Erythroblast (primary cell): ENCODE data around the gene SOX18.

Experiments used
- DNase-seq, 2 experiments: peaks; one replicate each; lab custom pipeline; 2025; lab: John Stamatoyannopoulos, UW
- GATA1 ChIP-seq: IDR thresholded peaks from 2 replicates; pipeline ENCODE4 v1.6.1; 2011; ENCODE audit warnings: low read depth, mild to moderate bottlenecking, control low read depth, low read length, moderate library complexity
- POLR2A ChIP-seq: IDR thresholded peaks from 2 replicates; pipeline ENCODE4 v1.6.1; 2011; ENCODE audit warnings: mild to moderate bottlenecking, low read length

The SOX18 gene

DNA sequence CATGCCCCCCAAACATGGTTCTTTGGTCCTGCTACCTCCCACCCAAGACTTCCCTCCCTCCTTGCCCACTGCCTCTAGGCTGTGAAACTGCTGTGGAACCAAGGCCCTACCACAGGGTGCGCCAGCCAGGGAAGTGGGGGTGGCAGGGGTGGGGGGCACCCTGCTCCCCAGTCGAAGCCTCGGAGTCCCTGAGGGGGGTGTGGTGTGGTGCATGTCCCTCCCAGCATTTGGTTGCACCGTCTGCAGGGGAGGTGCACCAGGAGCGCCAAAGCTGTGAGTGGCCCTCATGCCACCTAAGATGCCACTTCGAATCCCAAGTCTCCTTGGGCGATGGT, 28.1 kb upstream of the SOX18 start:
- no peak for DNase-seq
- TF ChIP-seq GATA1 (no peak), POLR2A (no peak)

GRCh38 chr20:64077094-64077493, 27.7 kb upstream of the SOX18 start:
- TF ChIP-seq POLR2A (no peak), GATA1 (no peak)
- no peak for DNase-seq

DNA sequence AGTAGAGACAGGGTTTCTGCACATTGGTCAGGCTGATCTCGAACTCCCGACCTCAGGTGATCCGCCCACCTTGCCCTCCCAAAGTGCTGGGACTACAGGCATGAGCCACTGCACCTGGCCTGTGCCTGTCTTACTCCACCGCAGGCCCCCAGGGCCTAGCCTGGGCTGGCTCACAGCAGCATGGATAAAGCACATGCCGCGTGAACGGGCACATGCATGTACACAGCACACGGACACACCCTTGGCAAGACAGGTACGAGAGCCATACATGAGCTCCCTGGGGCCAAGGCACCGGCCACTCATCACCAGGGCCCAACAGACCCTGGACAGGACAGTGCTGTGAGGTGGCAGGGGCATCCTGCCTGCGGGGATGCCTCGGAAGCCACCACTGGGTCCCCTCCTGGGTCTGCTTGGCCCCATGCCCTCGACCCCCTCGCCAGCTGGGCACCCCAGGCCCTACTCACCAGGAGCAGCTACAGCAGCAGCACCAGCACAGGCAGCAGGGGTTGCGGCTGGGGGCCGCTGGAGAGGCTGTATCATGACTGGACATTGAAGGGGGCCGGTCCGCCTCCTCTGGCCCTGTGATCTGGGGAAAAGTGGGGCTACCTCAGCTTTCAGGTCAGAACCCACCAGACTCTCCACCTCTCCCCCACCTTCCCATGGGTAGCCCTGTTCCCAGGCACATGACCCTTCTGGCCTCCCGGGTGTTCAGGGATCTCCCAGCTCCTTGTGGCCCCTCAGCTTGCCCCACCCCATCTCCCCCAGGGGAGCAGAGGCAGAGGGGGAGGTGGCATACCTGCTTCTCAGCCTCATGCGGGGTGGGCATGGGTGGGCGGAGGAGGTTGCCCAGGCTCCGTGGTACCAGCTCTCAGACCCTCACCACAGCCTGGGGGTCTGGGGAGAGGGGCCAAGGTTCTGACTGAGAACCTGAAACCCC, 26.9 kb upstream of the SOX18 start:
- DNase-seq = no peak
- TF ChIP-seq POLR2A (no peak), GATA1 (no peak)

GRCh38 chr20:64075556-64075955, 26.1 kb upstream of the SOX18 start:
- TF ChIP-seq GATA1 (no peak), POLR2A (no peak)
- DNase-seq = no peak

DNA sequence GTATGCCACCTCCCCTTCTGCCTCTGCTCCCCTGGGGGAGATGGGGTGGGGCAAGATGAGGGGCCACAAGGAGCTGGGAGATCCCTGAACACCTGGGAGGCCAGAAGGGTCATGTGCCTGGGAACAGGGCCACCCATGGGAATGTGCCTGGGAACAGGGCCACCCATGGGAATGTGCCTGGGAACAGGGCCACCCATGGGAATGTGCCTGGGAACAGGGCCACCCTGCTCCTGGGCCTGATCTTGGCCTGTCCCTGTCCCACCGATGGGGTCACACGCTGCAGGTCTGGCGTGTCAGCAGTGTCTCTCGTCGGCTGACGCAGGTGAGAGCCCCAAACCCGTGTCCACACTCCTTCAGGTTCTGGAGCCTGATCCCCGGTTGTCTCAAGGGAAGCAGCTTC, 25.5 kb upstream of the SOX18 start:
- no peak for DNase-seq
- TF ChIP-seq GATA1 (no peak), POLR2A (no peak)

DNA sequence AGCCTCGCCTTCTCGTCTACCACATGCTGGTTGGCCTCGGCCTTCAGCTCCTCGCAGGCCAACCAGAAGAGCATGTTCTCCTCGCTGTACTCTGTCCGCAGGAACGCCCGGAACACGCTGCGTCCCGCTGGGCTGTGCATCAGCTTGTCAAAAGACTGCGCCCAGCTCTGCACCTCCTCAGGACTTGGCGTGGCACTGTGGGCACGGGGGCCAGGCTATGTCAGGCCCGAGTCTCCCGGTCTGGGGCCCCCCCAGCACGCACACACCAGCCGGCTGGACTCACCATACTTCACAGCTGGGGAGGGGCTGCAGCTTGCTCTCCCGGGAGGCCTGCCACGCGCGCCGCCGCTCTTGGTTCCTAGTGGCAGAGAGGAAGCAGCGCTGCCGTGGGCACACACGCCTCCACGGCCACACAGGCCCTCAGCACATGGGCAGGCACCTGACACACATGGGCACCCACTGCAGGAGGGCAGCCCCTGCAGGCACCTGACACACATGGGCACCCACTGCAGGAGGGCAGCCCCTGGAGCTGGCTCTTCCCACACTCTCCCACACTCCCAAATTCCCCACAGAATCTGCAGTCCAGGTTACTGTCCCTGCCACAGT, 24.8 kb upstream of the SOX18 start:
- DNase-seq = no peak
- no peak for TF ChIP-seq POLR2A
- TF ChIP-seq GATA1 = no peak

GRCh38 chr20:64073476-64074183, 24.2 kb upstream of the SOX18 start:
- no peak for DNase-seq
- TF ChIP-seq GATA1 (no peak), POLR2A (no peak)

DNA sequence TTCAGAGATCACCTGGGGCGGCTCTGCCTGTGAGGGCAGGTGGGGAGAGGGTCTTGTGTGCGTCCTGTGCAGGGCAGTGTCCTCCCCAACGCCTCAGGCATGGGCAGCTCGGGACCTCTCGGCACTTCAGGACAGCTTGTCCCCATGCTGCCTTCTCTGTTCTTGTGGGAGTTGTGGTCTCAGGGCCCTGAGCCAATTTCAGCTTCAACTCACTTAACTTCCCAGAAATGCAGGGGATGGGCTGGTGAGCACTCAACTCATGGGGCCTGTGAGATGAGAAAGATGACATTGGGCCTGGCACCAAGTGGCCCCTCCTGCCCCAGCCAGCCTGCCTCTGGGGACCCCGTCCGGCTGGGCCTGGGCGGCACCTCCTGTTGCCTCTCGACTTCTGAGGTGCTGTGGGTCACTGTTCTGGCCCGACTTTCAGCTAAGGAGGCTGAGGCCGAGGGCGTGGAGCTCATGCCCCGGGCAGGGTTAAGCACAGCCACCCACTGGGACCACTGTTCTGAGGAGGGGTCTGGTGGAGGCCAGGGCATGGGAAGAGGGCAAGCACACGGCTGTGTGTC, 23.1 kb upstream of the SOX18 start:
- no peak for DNase-seq

DNA sequence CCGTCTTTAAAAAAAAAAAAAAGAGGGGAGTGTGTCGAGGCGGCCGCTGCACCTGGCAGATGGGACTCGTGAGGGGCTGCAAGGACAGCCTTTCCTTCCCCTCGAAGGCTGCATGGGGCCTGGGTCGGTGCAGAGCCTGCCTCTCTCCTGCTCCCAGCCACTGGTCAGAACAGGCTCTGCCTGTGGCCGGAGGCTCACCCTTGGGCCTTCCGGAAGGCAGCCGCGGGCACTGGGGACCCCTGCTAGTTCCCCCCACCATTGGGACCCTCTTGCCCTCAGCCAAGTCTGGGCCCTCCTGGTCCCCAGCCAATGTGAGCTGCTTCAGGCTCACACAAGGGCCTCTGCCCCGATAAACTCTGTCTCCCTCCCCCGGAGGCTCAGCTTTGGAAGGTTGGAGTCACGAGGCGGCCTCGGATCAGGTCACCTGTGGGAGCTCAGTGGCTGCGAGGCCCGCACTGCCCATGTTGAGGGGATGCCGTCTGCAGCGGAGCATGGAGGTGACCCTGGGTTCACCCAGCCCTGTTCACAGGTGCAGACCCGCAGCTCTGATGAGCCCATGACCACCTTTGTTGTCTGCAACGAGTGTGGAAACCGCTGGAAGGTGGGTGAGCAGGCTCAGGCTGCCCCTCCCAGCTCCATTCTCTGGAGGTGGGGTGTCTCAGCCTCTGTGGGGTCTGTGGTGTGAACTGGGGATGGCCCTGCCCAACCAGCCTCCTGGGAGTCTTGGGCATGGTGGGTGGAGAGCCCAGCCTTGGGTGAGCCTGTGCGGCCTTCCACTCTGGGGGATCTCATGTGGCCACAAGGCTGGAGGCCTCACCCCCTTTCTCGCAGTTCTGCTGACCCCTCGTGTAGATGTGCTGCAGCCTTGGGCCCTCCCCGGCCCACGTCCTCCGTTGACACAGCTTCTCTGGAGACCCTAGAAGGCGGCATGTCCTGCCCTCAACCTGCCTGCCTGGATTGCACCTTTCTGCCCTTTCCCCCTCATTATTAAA, 22.2 kb upstream of the SOX18 start:
- no peak for DNase-seq
- no peak for TF ChIP-seq POLR2A
- no peak for TF ChIP-seq GATA1

More for the DNA sequence above, 23.1 kb upstream of the SOX18 start:
- no peak for TF ChIP-seq GATA1
- no peak for TF ChIP-seq POLR2A

DNA sequence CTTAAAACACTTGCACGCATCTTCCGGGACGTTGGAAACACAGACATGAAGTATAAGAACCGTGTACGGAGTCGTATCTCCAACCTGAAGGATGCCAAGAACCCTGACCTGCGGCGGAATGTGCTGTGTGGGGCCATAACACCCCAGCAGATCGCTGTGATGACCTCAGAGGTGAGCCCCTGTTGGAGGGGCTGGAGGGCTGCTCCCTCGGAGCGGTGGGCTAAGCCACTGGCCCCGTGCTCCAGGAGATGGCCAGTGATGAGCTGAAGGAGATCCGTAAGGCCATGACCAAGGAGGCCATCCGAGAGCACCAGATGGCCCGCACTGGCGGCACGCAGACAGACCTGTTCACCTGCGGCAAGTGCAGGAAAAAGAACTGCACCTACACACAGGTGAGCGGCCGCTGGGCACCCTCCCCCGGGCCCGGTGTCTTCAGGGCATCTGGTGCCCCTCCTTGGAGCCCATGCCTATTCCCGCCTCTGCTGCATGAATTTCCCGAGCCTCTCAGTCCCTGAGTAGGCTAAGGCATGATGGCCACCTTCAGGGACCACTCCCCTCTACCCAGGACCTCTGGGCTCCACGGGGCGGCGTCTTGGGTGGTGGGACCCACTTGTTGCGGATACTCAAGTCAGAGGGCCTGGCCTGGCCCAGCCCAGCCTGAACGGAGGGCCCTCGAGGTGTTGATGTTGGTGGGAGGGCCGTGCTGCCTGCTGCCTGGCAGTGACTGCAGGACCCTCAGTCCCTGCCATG, 21.0 kb upstream of the SOX18 start:
- no peak for TF ChIP-seq GATA1
- TF ChIP-seq POLR2A = no peak
- no peak for DNase-seq

GRCh38 chr20:64069614-64070243, 20.3 kb upstream of the SOX18 start:
- no peak for TF ChIP-seq GATA1
- no peak for TF ChIP-seq POLR2A
- DNase-seq = peak; percentile 22 to 38

GRCh38 chr20:64069209-64069613, 19.8 kb upstream of the SOX18 start:
- DNase-seq = no peak
- TF ChIP-seq GATA1 (no peak), POLR2A (no peak)
